Heart left ventricle (tissue), 16 donors: Measurements from ENCODE around the gene FAN1. TPM values are rescaled to one million over a fixed set of nuclear protein-coding genes. Genes with fewer than 3 reads are reported as not detected.

ENCODE experiments used
- ATAC-seq, 4 donors: fragments of 200-7000 bp; cut with Tn5 transposase; one replicate each; pipeline ENCODE4 v1.9.1; 2020 to 2022; ENCODE audit warnings: moderate library complexity in 4 of 4, mild to moderate bottlenecking in 3 of 4, moderate number of reproducible peaks in 1 of 4
- DNase-seq, 5 donors: peaks; one replicate each; pipeline ENCODE4 v3.0.0-alpha.2; 2020
- H3K27ac ChIP-seq, 12 donors: fragments of 200-600 bp; sonication (generic) in 4 of 12; one replicate each; pipeline versions ENCODE4 v1.5.0 to v1.8.0; 2016 to 2022; ENCODE audit warnings: mild to moderate bottlenecking in 2 of 12
- H3K27me3 ChIP-seq, 9 donors: fragments of 200-600 bp; sonication (generic) in 2 of 9; one replicate each; pipeline versions ENCODE4 v1.5.1 to v1.8.0; 2016 to 2022; ENCODE audit warnings: mild to moderate bottlenecking in 3 of 9
- H3K36me3 ChIP-seq, 9 donors: fragments of 200-600 bp; sonication (generic) in 2 of 9; one replicate each; pipeline versions ENCODE4 v1.5.0 to v1.8.0; 2018 to 2022; ENCODE audit warnings: mild to moderate bottlenecking in 2 of 9
- H3K4me1 ChIP-seq, 12 donors: fragments of 200-600 bp; sonication (generic) in 4 of 12; one replicate each; pipeline versions ENCODE4 v1.5.0 to v1.8.0; 2016 to 2022; ENCODE audit warnings: mild to moderate bottlenecking in 3 of 12
- H3K4me3 ChIP-seq, 12 donors: fragments of 200-600 bp; sonication (generic) in 4 of 12; one replicate each; pipeline versions ENCODE4 v1.5.0 to v1.8.0; 2017 to 2022; ENCODE audit warnings: mild to moderate bottlenecking in 9 of 12, moderate library complexity in 4 of 12
- H3K9me3 ChIP-seq, 12 donors: fragments of 200-600 bp; sonication (generic) in 4 of 12; one replicate each; pipeline versions ENCODE4 v1.5.0 to v1.8.0; 2016 to 2022; ENCODE audit warnings: mild to moderate bottlenecking in 1 of 12
- CTCF ChIP-seq, 12 donors: fragments of 200-600 bp; sonication (generic) in 4 of 12; IDR thresholded peaks; one replicate each; pipeline versions ENCODE4 v1.5.0 to v1.8.0; 2018 to 2022; ENCODE audit warnings: antibody characterized with exemption in 12 of 12, mild to moderate bottlenecking in 5 of 12
- POLR2A ChIP-seq, 2 donors: fragments of 450-650 bp; IDR thresholded peaks; one replicate each; pipeline ENCODE4 v1.6.1; 2017; ENCODE audit warnings: antibody characterized with exemption in 2 of 2, mild to moderate bottlenecking in 2 of 2, moderate library complexity in 2 of 2
- WGBS, 4 donors: extraction: QIAGEN DNeasy Blood & Tissue Kit in 2 of 4; methylation state at CpG; one replicate each; pipeline versions ENCODE4 v1.1.5 to v1.1.7; 2013 to 2018; 5-methylcytosine and 5-hydroxymethylcytosine counted together
- intact Hi-C, 10 donors: fragments of 100-400 bp; cut with DNase I; formaldehyde crosslinking; loops; one replicate each; pipeline versions ENCODE4 v1.11.1 to v1.14.2; 2022
- polyA plus RNA-seq, 2 donors: library from polyadenylated mRNA; stranded (reverse); fragments of 200-250 nt; gene quantifications; one replicate each; pipeline ENCODE4 v1.2.3, GENCODE V29; 2013
- total RNA-seq, 9 donors: library from RNA; depleted of rRNA in 2 of 9; stranded (reverse); fragments of >200 nt in 2 of 9; fragmentation: NEBNext Ultra II Directional in 3 of 9; extraction: Animal tissue kit (Norgen Biotek cat#: 25700) in 3 of 9; gene quantifications; one replicate each; pipeline versions ENCODE4 v1.1.0 to v1.2.4, GENCODE V29; 2016 to 2023
- donor health status: ischemic (EF 13 %, LVEDD 7.1; RV severe dilation, severe dysfunction).
- donor health status: healthy with polysubstance abuse.
- donor health status: DM: no; HTN: yes; CAD: no.
- donor health status: DM: no; HTN: no; CAD: no.
- donor health status: ischemic (EF 25% LVEDD 6.9; RV normal size, moderate dysfunction).
- donor health status: ischemic (EF 25% LVEDD 5.7; RV mildly dilated, moderate dysfunction).
- donor health status: healthy.
- donor health status: DM: yes; HTN: yes; CAD: no.
- donor health status: ischemic (EF 35%, LVEDD 5.7; RV mildly dilated, moderate dysfunction).
- donor health status: nonischemic (EF 11% LVEDD 7.7; RV severe dilation, severe dysfunction).
- donor health status: DM: yes; HTN: yes; CAD: no.
- donor health status: PGD.
- donor health status: ischemic (EF 29% LVEDD 5.4; RV normal size, mild dysfunction).
- donor health status: nonischemic (EF 23%, LVEDD 6.1; RV moderate dilation, normal function).

The FAN1 gene
- total and polyA plus RNA-seq, 11 donors = 7.3 to 21.4 (median 17.5) TPM

GRCh38 chr15:30906366-30906765 is 2.7 kb downstream of the FAN1 start:
- DNase-seq = no peak
- Histone ChIP-seq H3K27ac (no peak overlapping the region), H3K4me3 (no peak overlapping the region), H3K27me3 (no peaks in the 10 kb centered on the region), H3K9me3 (no peaks in the 10 kb centered on the region), H3K4me1 (peaks cover 0 to 33% (median 14%) of the 10 kb centered on the region in 12 donors), H3K36me3 (peaks cover 0 to 36% (median 30%) of the 10 kb centered on the region in 9 donors)
- intact Hi-C loops = loop anchor here in 1 of 10 donors (5.0 kb wide), 3 partner anchors 51 to 221 kb away; no protein-coding TSS in a partner anchor
- TF ChIP-seq POLR2A (IDR thresholded peaks at IDR 0.05) (no peak), CTCF (IDR thresholded peaks at IDR 0.05) (no peak)
- ATAC-seq = no peak
- WGBS, 4 donors = 74 to 82% (median 76%) methylated on average over 4 of the region's 4 CpGs

GRCh38 chr15:30913761-30914160 is 10.0 kb downstream of the FAN1 start:
- intact Hi-C loops = loop anchor here in 1 of 10 donors (10.0 kb wide), 1 partner anchor 61 kb away; no protein-coding TSS in a partner anchor
- H3K4me3 ChIP-seq = no peak overlapping the region
- H3K9me3 ChIP-seq = no peaks in the 10 kb centered on the region
- no peak overlapping the region for H3K27ac ChIP-seq
- H3K4me1 ChIP-seq = peaks cover 0 to 13% (median 4%) of the 10 kb centered on the region in 12 donors
- peaks cover 0 to 98% (median 62%) of the 10 kb centered on the region in 9 donors for H3K36me3 ChIP-seq
- ATAC-seq (no peak), DNase-seq (no peak)
- H3K27me3 ChIP-seq = no peaks in the 10 kb centered on the region
- TF ChIP-seq CTCF (IDR thresholded peaks at IDR 0.05) (no peak), POLR2A (IDR thresholded peaks at IDR 0.05) (no peak)
- WGBS, 4 donors = 97 to 99% (median 98%) methylated on average over 9 of the region's 9 CpGs

GRCh38 chr15:30917013-30917412 is 13.3 kb downstream of the FAN1 start:
- WGBS, 4 donors = 76 to 93% (median 86%) methylated on average over 6 of the region's 6 CpGs
- peaks cover 0 to 99% (median 72%) of the 10 kb centered on the region in 9 donors for H3K36me3 ChIP-seq
- no peak overlapping the region for H3K4me3 ChIP-seq
- no peak for ATAC-seq
- no peak for DNase-seq
- TF ChIP-seq CTCF (IDR thresholded peaks at IDR 0.05) (no peak), POLR2A (IDR thresholded peaks at IDR 0.05) (no peak)
- no peaks in the 10 kb centered on the region for H3K27me3 ChIP-seq
- intact Hi-C loops = loop anchor here in 1 of 10 donors (10.0 kb wide), 1 partner anchor 58 kb away; no protein-coding TSS in a partner anchor
- H3K4me1 ChIP-seq = peaks cover 0 to 37% (median 11%) of the 10 kb centered on the region in 12 donors
- no peaks in the 10 kb centered on the region for H3K9me3 ChIP-seq
- H3K27ac ChIP-seq = no peak overlapping the region

GRCh38 chr15:30917675-30918074 is 14.0 kb downstream of the FAN1 start:
- peaks cover 0 to 43% (median 17%) of the 10 kb centered on the region in 12 donors for H3K4me1 ChIP-seq
- intact Hi-C loops = loop anchor here in 1 of 10 donors (10.0 kb wide), 1 partner anchor 57 kb away; no protein-coding TSS in a partner anchor
- TF ChIP-seq POLR2A (IDR thresholded peaks at IDR 0.05) = no peak
- no peak for TF ChIP-seq CTCF (IDR thresholded peaks at IDR 0.05)

More at GRCh38 chr15:30917675-30918074, 14.0 kb downstream of the FAN1 start:
- Histone ChIP-seq H3K9me3 (no peaks in the 10 kb centered on the region), H3K36me3 (peaks cover 0 to 99% (median 73%) of the 10 kb centered on the region in 9 donors), H3K27ac (peak overlapping the region in 1 of 12 donors; percentile 6), H3K4me3 (no peak overlapping the region), H3K27me3 (no peaks in the 10 kb centered on the region)
- 93 to 96% (median 95%) methylated on average over 1 of the region's 1 CpG for WGBS, 4 donors
- DNase-seq = no peak
- no peak for ATAC-seq
